GM15510 (cell line): ENCODE results near the gene HSPE1.

Experiments
- POLR2A ChIP-seq: IDR thresholded peaks from 3 replicates; pipeline ENCODE4 v1.6.1; 2011; ENCODE audit warnings: borderline replicate concordance; ENCODE audit not compliant: insufficient read length; ENCODE audit errors: extremely low read depth

The HSPE1 gene

GRCh38 chr2:197487385-197487784, 12.8 kb upstream of the HSPE1 start:
- no peak for TF ChIP-seq POLR2A

GRCh38 chr2:197495433-197496134, 4.6 kb upstream of the HSPE1 start:
- TF ChIP-seq POLR2A: no peak

GRCh38 chr2:197496695-197497094, 3.5 kb upstream of the HSPE1 start:
- no peak for TF ChIP-seq POLR2A

GRCh38 chr2:197497326-197497725, 2.9 kb upstream of the HSPE1 start:
- no peak for TF ChIP-seq POLR2A

- TF ChIP-seq POLR2A: no peak
Observed at GRCh38 chr2:197498235-197498936, 1.8 kb upstream of the HSPE1 start.

GRCh38 chr2:197498937-197499593, 1.1 kb upstream of the HSPE1 start:
- no peak for TF ChIP-seq POLR2A

GRCh38 chr2:197500503-197501131, 438 bp downstream of the HSPE1 start:
- TF ChIP-seq POLR2A: no peak

- TF ChIP-seq POLR2A: no peak
Observed at GRCh38 chr2:197502201-197502600, 2.0 kb downstream of the HSPE1 start.

GRCh38 chr2:197502685-197503084, 2.5 kb downstream of the HSPE1 start:
- no peak for TF ChIP-seq POLR2A

- no peak for TF ChIP-seq POLR2A
Observed at GRCh38 chr2:197504000-197504399, 3.8 kb downstream of the HSPE1 start.

- no peak for TF ChIP-seq POLR2A
Observed at GRCh38 chr2:197504512-197504911, 4.3 kb downstream of the HSPE1 start.

GRCh38 chr2:197506658-197507057, 6.5 kb downstream of the HSPE1 start:
- TF ChIP-seq POLR2A: no peak

- TF ChIP-seq POLR2A: no peak
Observed at GRCh38 chr2:197513915-197514314, 13.7 kb downstream of the HSPE1 start.

GRCh38 chr2:197514754-197515153, 14.6 kb downstream of the HSPE1 start:
- TF ChIP-seq POLR2A: no peak

GRCh38 chr2:197515315-197515738, 15.1 kb downstream of the HSPE1 start:
- TF ChIP-seq POLR2A: no peak
